IMR-90 (cell line): Measurements from ENCODE around the gene MTUS2. TPM values are rescaled to one million over a fixed set of nuclear protein-coding genes. Genes with fewer than 3 reads are reported as not detected.

Experiments
- ATAC-seq: fragments of 200-7000 bp; cut with Tn5 transposase; 2 replicates; pipeline ENCODE4 v1.9.1; 2020; ENCODE audit warnings: low read depth, mild to moderate bottlenecking, moderate library complexity
- BruUV-seq: library from RNA; stranded (reverse); fragments of 400-500 nt; replicated peaks from 2 replicates; lab custom pipeline; 2021; lab: Mats Ljungman, UMichigan
- CTCF ChIA-PET: fragments of 300-600 bp; formaldehyde crosslinking; extraction: SDS; loops from one replicate; lab custom pipeline; 2021; ENCODE audit warnings: antibody characterized with exemption; lab: Yijun Ruan, JAX
- POLR2A ChIA-PET: fragments of 300-600 bp; sonication (Branson Sonifier 250); formaldehyde crosslinking; loops from one replicate; lab custom pipeline; 2022; ENCODE audit warnings: antibody characterized with exemption; ENCODE audit not compliant: unreplicated experiment; lab: Charles Lee
- DNase-seq: peaks from one replicate; pipeline ENCODE4 v3.0.0; 2013
- H2AFZ ChIP-seq: replicated peaks from 2 replicates; pipeline ENCODE3; 2013; ENCODE audit warnings: low read length, mild to moderate bottlenecking; ENCODE audit not compliant: poor library complexity
- H2AK5ac ChIP-seq: 2 replicates; pipeline ENCODE4 v1.6.1; 2013; ENCODE audit warnings: low read depth, low read length, inconsistent platforms
- H2AK9ac ChIP-seq: replicated peaks from 2 replicates; pipeline ENCODE3; 2013; ENCODE audit warnings: mild to moderate bottlenecking, low read depth, low read length, moderate library complexity; ENCODE audit not compliant: poor library complexity
- H2BK120ac ChIP-seq: 2 replicates; pipeline ENCODE4 v1.6.1; 2013; ENCODE audit warnings: low read depth, low read length, inconsistent platforms
- H2BK15ac ChIP-seq: 3 replicates; pipeline ENCODE4 v1.6.1; 2013; ENCODE audit warnings: low read depth, low read length, inconsistent platforms
- H2BK20ac ChIP-seq: 2 replicates; pipeline ENCODE4 v1.6.1; 2013; ENCODE audit warnings: low read depth, mild to moderate bottlenecking, inconsistent platforms, low read length, moderate library complexity
- H2BK5ac ChIP-seq: 2 replicates; pipeline ENCODE4 v1.6.1; 2013; ENCODE audit warnings: mild to moderate bottlenecking, low read depth, low read length, inconsistent platforms; ENCODE audit not compliant: poor library complexity, severe bottlenecking
- H3K14ac ChIP-seq: replicated peaks from 2 replicates; pipeline ENCODE4 v1.6.1; 2013; ENCODE audit warnings: low read depth, low read length, inconsistent platforms
- H3K18ac ChIP-seq: 2 replicates; pipeline ENCODE4 v1.6.1; 2013; ENCODE audit warnings: low read depth, low read length, control low read depth
- H3K23ac ChIP-seq: 2 replicates; pipeline ENCODE4 v1.6.1; 2013; ENCODE audit warnings: low read depth, low read length, inconsistent platforms
- H3K27ac ChIP-seq: 2 replicates; pipeline ENCODE4 v1.5.1; 2013; ENCODE audit warnings: mild to moderate bottlenecking, control low read depth, low read length; ENCODE audit not compliant: insufficient read depth
- H3K27me3 ChIP-seq: 2 replicates; pipeline ENCODE4 v1.6.1; 2013; ENCODE audit warnings: low read length; ENCODE audit not compliant: control insufficient read depth, insufficient read depth
- H3K36me3 ChIP-seq: 2 replicates; pipeline ENCODE4 v1.6.1; 2013; ENCODE audit warnings: low read length, mixed read lengths; ENCODE audit not compliant: control insufficient read depth, insufficient read depth
- H3K4ac ChIP-seq: 2 replicates; pipeline ENCODE4 v1.6.1; 2013; ENCODE audit warnings: low read depth, low read length, inconsistent platforms
- H3K4me1 ChIP-seq: 2 replicates; pipeline ENCODE4 v1.6.1; 2013; ENCODE audit warnings: low read length, mixed read lengths; ENCODE audit not compliant: control insufficient read depth, insufficient read depth
- H3K4me2 ChIP-seq: 2 replicates; pipeline ENCODE4 v1.6.1; 2013; ENCODE audit warnings: low read depth, mild to moderate bottlenecking, control low read depth, low read length, moderate library complexity
- H3K4me3 ChIP-seq: 2 replicates; pipeline ENCODE4 v1.5.1; 2013; ENCODE audit warnings: low read depth, mild to moderate bottlenecking, control low read depth, low read length, moderate library complexity; ENCODE audit not compliant: insufficient read depth
- H3K56ac ChIP-seq: 2 replicates; pipeline ENCODE4 v1.6.1; 2013; ENCODE audit warnings: low read length, inconsistent platforms; ENCODE audit not compliant: insufficient read depth; ENCODE audit errors: extremely low read depth
- H3K79me1 ChIP-seq, 2 experiments: 2 replicates each; pipeline ENCODE4 v1.6.1; 2013; ENCODE audit warnings: low read length in 2 of 2, inconsistent platforms in 1 of 2, low read depth in 1 of 2
- H3K9ac ChIP-seq: 2 replicates; pipeline ENCODE4 v1.6.1; 2013; ENCODE audit warnings: low read depth, low read length, control low read depth
- H3K9me1 ChIP-seq: 2 replicates; pipeline ENCODE4 v1.6.1; 2013; ENCODE audit warnings: low read length, inconsistent platforms; ENCODE audit not compliant: insufficient read depth
- H3K9me3 ChIP-seq: 2 replicates; pipeline ENCODE4 v1.6.1; 2013; ENCODE audit warnings: low read length; ENCODE audit not compliant: control insufficient read depth, insufficient read depth
- H4K20me1 ChIP-seq: 2 replicates; pipeline ENCODE4 v1.6.1; 2013; ENCODE audit warnings: low read length, inconsistent platforms; ENCODE audit not compliant: insufficient read depth
- H4K5ac ChIP-seq: 2 replicates; pipeline ENCODE4 v1.6.1; 2013; ENCODE audit warnings: mild to moderate bottlenecking, low read depth, low read length, control low read depth
- H4K8ac ChIP-seq, 2 experiments: 2 replicates each; pipeline ENCODE4 v1.6.1; 2013; ENCODE audit warnings: low read depth in 2 of 2, low read length in 2 of 2, control low read depth in 1 of 2, inconsistent platforms in 1 of 2
- H4K91ac ChIP-seq: 2 replicates; pipeline ENCODE4 v1.6.1; 2013; ENCODE audit warnings: low read depth, low read length, inconsistent platforms; ENCODE audit not compliant: insufficient read depth
- CHD1 ChIP-seq: IDR thresholded peaks from 2 replicates; pipeline ENCODE4 v1.6.1; 2012; ENCODE audit warnings: low read depth, low read length, improper control_type of control experiment
- MAFK ChIP-seq: IDR thresholded peaks from 2 replicates; pipeline ENCODE4 v1.6.1; 2012; ENCODE audit warnings: low read depth, low read length, improper control_type of control experiment
- SMC3 ChIP-seq: fragments of 150-350 bp; IDR thresholded peaks from 2 replicates; pipeline ENCODE4 v1.6.1; 2016; ENCODE audit warnings: low read depth, mild to moderate bottlenecking, antibody characterized with exemption, low read length, moderate library complexity
- WGBS, 2 experiments: methylation state at CpG; one replicate each; pipeline versions ENCODE4 v1.1.5 to v1.1.7; 2013; ENCODE audit warnings: missing lambda C conversion rate in 2 of 2; ENCODE audit not compliant: insufficient read length in 1 of 2; ENCODE audit errors: extremely low coverage in 2 of 2; 5-methylcytosine and 5-hydroxymethylcytosine counted together
- dilution Hi-C: fragments of 300-500 bp; cut with HindIII; formaldehyde crosslinking; loops from one replicate; pipeline ENCODE4 v1.14.3; 2018; ENCODE audit warnings: low sequenced_read_pairs; ENCODE audit not compliant: unreplicated experiment
- in situ Hi-C: fragments of 300-500 bp; cut with MboI; formaldehyde crosslinking; loops from 3 replicates; pipeline ENCODE4 v1.14.3; 2019; ENCODE audit warnings: low sequenced_read_pairs, inconsistent platforms, mixed read lengths
- intact Hi-C: fragments of 100-400 bp; cut with micrococcal nuclease; formaldehyde crosslinking; loops from 2 replicates; pipeline ENCODE4 v1.10.0; 2022
- polyA plus RNA-seq, 3 experiments: library from polyadenylated mRNA; depleted of rRNA; stranded (reverse); fragments of >200 nt; gene quantifications; 2 replicates each; pipeline ENCODE4 v1.2.3, GENCODE V29; 2012; ENCODE audit warnings: low replicate concordance in 1 of 3
- total RNA-seq: library from RNA; depleted of rRNA; stranded (reverse); fragments of >200 nt; gene quantifications from 2 replicates; pipeline ENCODE4 v1.2.3, GENCODE V29; 2012

MTUS2 gene
- total and polyA plus RNA-seq, 2 of the 4 experiments (the other 2 are of a cell fraction): under 0.01 to 0.02 TPM

GRCh38 chr13:28877408-28877807 lies 57.3 kb downstream of the MTUS2 start:
- Histone ChIP-seq H3K27ac (no peak overlapping the region), H2BK20ac (no peak overlapping the region), H4K20me1 (no peaks in the 10 kb centered on the region), H2AK9ac (no peak overlapping the region), H4K5ac (no peak overlapping the region), H4K8ac (no peak overlapping the region), H3K4ac (no peak overlapping the region), H3K79me1 (no peaks in the 10 kb centered on the region), H3K9me3 (peaks cover 8% of the 10 kb centered on the region; the same call in 1 of the 2 replicates), H3K56ac (no peak overlapping the region), H2BK120ac (no peak overlapping the region), H2AFZ (no peak overlapping the region), H2BK15ac (no peak overlapping the region), H2BK5ac (no peak overlapping the region), H3K14ac (no peak overlapping the region), H3K4me1 (no peaks in the 10 kb centered on the region), H3K23ac (no peak overlapping the region), H3K18ac (no peak overlapping the region), H4K91ac (no peak overlapping the region), H2AK5ac (no peak overlapping the region), H3K9ac (no peak overlapping the region), H3K4me2 (no peak overlapping the region), H3K27me3 (no peaks in the 10 kb centered on the region), H3K4me3 (no peak overlapping the region), H3K36me3 (no peaks in the 10 kb centered on the region), H3K9me1 (no peaks in the 10 kb centered on the region)
- TF ChIP-seq MAFK (no peak), SMC3 (no peak), CHD1 (no peak)
- in situ Hi-C loops (no loop called here), intact Hi-C loops (no loop called here), dilution Hi-C loops (no loop called here)
- CTCF ChIA-PET: interaction anchor here (0.7 to 1.3 kb wide), 2 partner anchors 12 to 49 kb away, joined by 3 to 4 read pairs; no protein-coding TSS in a partner anchor
- WGBS, 2 experiments: no CpG with 5 or more reads among the region's 4 CpGs
- no TSS peak for BruUV-seq
- DNase-seq (no peak), ATAC-seq (no peak)
- POLR2A ChIA-PET: no interaction called here
